GM06990 (cell line): ENCODE results near the gene KIRREL2.

Source experiments
- DNase-seq: peaks from one replicate; pipeline ENCODE4 v3.0.0-alpha.2; 2011; ENCODE audit not compliant: insufficient read length; ENCODE audit errors: extremely low read depth
- H3K27me3 ChIP-seq: replicated peaks from 2 replicates; pipeline ENCODE4 v1.6.0; 2011; ENCODE audit warnings: low read length; ENCODE audit not compliant: control insufficient read depth, insufficient read depth
- H3K36me3 ChIP-seq: 2 replicates; pipeline ENCODE4 v1.5.1; 2011; ENCODE audit warnings: low read length; ENCODE audit not compliant: control insufficient read depth, insufficient read depth
- H3K4me3 ChIP-seq: replicated peaks from 2 replicates; pipeline ENCODE4 v1.5.1; 2011; ENCODE audit warnings: low read depth, mild to moderate bottlenecking, control low read depth, low read length
- TF ChIP-seq, protein P1 (sequence below): IDR thresholded peaks from 2 replicates; pipeline ENCODE4 v1.5.1; 2011; ENCODE audit warnings: low read length, control low read depth, mild to moderate bottlenecking, inconsistent platforms; ENCODE audit not compliant: insufficient read depth, poor library complexity, severe bottlenecking

The KIRREL2 gene

DNA sequence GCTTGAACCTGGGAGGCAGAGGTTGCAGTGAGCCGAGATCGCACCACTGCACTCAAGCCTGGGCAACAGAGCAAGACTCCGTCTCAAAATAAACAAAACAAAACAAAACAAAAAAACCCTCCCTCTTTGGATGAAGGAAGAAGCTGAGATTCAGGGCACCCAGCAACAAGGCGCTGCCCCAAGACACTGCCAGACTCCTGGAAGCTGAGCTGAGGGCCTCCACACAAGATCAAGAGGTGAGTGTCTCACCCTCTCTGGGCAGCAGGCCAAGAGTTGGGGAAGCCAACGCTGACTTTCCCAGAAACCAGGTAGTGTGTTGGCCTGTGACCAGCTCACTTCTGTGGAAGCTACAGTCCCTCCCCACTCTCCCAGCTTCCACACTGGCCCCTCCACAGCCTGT is 55.1 kb downstream of the KIRREL2 start:
- TF ChIP-seq, protein P1, sequence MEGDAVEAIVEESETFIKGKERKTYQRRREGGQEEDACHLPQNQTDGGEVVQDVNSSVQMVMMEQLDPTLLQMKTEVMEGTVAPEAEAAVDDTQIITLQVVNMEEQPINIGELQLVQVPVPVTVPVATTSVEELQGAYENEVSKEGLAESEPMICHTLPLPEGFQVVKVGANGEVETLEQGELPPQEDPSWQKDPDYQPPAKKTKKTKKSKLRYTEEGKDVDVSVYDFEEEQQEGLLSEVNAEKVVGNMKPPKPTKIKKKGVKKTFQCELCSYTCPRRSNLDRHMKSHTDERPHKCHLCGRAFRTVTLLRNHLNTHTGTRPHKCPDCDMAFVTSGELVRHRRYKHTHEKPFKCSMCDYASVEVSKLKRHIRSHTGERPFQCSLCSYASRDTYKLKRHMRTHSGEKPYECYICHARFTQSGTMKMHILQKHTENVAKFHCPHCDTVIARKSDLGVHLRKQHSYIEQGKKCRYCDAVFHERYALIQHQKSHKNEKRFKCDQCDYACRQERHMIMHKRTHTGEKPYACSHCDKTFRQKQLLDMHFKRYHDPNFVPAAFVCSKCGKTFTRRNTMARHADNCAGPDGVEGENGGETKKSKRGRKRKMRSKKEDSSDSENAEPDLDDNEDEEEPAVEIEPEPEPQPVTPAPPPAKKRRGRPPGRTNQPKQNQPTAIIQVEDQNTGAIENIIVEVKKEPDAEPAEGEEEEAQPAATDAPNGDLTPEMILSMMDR: no peak
- Histone ChIP-seq H3K36me3 (no peaks in the 10 kb centered on the region), H3K27me3 (no peaks in the 10 kb centered on the region), H3K4me3 (no peak overlapping the region)
- DNase-seq: no peak

DNA sequence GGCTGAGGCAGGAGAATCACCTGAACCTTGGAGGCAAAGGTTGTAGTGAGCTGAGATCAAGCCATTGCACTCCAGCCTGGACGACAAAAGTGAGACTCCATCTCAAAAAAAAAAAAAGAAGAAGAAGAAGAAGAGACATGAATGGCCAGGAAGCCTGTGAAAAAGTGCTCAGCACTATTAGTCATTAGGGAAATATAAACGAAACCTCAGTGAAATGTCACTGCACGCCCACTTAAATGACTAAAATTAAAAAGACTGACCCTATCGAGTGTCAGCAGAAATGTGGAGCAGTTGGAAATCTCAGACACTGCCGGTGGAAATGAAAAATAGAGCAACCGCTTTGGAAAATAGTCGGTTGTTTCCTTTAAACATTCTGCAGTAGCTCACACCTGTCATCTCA is 56.9 kb downstream of the KIRREL2 start:
- H3K27me3 ChIP-seq: no peaks in the 10 kb centered on the region

DNA sequence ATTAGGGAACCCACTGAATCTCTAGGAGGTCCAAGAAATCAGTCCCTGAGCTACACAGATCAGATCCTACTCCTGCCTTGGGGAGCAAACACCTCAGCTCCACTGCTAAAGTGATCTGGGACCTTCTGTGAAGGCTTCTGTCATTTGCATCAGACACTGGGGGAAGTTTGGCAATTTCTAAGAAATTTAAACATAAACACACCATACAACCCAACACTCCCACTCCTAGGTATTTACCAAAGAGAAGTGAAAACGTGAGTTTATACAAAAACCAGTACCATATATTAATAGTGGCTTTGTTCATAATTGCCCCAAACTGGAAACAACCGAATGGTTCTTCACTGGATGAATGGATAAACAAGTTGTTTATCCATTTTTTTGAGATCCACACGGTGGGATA is 58.7 kb downstream of the KIRREL2 start:
- Histone ChIP-seq H3K4me3 (no peak overlapping the region), H3K36me3 (no peaks in the 10 kb centered on the region), H3K27me3 (no peaks in the 10 kb centered on the region)
- TF ChIP-seq, protein P1: no peak
- DNase-seq: no peak

More for the DNA sequence above, 56.9 kb downstream of the KIRREL2 start:
- TF ChIP-seq, protein P1: no peak
- no peak for DNase-seq
- no peak overlapping the region for H3K4me3 ChIP-seq
- no peaks in the 10 kb centered on the region for H3K36me3 ChIP-seq
